Adipocyte (in vitro differentiated cells): Measurements from ENCODE around the gene POLDIP3.

ENCODE experiments used
- DNase-seq: peaks from one replicate; pipeline ENCODE4 v3.0.0-alpha.2; 2015; ENCODE audit warnings: low read depth
- H3K27me3 ChIP-seq: replicated peaks from 2 replicates; pipeline ENCODE4 v1.7.0; 2013; ENCODE audit warnings: mild to moderate bottlenecking, low read length, moderate library complexity; ENCODE audit not compliant: control insufficient read depth, insufficient read depth
- H3K36me3 ChIP-seq: 2 replicates; pipeline ENCODE4 v1.7.0; 2013; ENCODE audit warnings: low read length, mild to moderate bottlenecking, moderate library complexity; ENCODE audit not compliant: control insufficient read depth, insufficient read depth, severe bottlenecking
- H3K4me1 ChIP-seq: 2 replicates; pipeline ENCODE4 v1.7.0; 2013; ENCODE audit warnings: mild to moderate bottlenecking, low read length, moderate library complexity; ENCODE audit not compliant: control insufficient read depth, insufficient read depth
- H3K4me3 ChIP-seq: 2 replicates; pipeline ENCODE4 v1.7.0; 2013; ENCODE audit warnings: mild to moderate bottlenecking, low read length, moderate library complexity
- H3K9ac ChIP-seq: 2 replicates; pipeline ENCODE4 v1.7.0; 2013; ENCODE audit warnings: mild to moderate bottlenecking, low read length, moderate library complexity
- H3K9me3 ChIP-seq: 2 replicates; pipeline ENCODE4 v1.7.0; 2013; ENCODE audit warnings: mild to moderate bottlenecking, low read length, moderate library complexity; ENCODE audit not compliant: control insufficient read depth

The POLDIP3 gene

DNA sequence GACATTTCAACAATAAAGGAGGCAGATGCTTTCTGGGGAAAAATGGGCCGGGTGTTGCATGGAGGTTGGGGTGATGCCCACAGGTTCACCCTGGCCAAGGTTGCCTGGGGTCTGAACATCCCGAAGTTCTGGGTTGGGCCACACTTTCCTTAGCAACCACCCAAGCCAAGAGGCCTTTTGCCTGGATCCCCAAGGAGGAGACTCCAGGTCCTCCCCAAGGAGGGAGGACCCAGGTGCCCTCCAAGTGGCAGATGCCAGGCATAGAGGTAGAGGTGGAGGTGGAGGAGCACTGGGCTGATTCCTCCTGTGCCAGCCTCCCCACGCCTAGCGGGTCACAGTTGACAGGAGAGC is 33.3 kb upstream of the POLDIP3 start:
- no peaks in the 10 kb centered on the region for H3K36me3 ChIP-seq
- H3K4me1 ChIP-seq, result peaks cover 58% of the 10 kb centered on the region
- H3K9me3 ChIP-seq, result no peaks in the 10 kb centered on the region
- no peaks in the 10 kb centered on the region for H3K27me3 ChIP-seq
- H3K9ac ChIP-seq, result peak overlapping the region; percentile 97
- peak overlapping the region; percentile 90 for H3K4me3 ChIP-seq
- no peak for DNase-seq

DNA sequence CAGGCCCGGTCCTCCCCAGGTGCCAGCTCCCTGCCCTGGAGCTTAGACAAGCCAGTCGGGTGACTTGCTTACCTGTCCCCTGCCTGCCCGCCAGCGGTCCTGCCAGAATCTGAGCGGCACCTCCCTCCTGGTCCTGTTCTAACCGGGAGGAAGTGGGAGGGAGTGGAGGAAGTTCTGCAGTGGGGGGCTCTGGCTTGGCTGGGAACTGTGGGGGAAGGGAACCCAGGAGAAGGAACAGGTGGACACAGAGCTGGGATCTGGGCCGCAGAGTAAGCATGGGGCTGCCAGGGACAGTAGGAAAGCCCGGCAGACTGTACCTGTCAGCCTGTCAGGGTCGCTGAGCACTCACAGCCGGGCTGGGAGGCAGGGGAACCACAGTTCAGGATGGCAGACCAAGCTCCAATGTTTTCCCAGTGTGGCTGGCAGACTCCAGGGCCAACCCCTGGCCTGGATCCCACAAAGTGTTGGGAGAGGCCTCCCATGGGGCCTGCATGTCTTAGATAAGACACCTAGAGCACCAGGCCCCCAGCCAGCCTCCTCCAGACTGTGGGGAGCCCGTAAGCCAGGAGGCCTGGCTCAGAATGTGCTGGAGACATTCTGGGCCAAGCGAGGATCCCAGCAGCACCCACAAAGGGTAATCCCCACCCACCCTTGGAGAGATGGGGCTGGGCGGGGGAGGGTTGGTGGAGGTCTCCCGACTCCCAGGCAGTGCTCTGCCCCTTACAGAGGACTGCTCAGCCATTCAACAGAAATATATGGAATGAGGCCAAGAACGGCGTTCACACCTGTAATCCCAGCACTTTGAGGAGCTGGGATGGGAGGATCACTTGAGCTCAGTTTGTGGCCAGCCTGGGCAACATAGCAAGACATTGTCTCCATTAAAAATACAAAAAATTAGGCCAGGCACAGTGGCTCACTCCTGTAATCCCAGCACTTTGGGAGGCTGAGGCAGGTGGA is 32.2 kb upstream of the POLDIP3 start:
- DNase-seq, result no peak

DNA sequence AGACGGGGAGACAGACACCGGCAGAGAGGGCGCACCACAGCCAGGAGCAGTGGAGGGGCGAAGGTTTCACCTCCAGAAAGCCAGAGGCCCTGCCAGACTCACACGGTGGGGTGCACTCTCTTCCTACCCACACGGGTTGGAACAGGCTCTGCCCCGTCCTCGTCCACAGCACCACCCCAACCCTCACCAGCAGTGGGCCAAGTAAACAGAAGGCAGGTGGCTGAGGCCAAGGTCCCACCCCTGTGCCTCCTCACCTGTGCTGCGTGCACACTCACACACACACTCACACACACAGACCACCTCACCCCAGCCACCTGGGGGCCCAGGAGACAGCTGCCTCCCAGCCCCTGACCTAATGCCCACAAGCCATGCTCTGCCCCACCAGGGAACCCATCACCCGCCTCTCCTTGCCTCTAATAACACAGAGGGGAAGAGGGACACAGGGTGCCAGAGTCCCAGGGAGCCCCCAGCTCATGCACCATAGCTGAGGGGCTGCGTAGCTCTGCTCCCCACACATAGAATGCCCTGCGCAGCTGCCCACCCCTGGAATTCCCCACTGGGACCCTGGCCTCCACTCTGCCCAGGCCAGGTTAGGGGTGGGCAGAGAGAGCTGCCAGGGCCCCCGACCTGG is 31.4 kb upstream of the POLDIP3 start:
- peak overlapping the region; percentile 97 for H3K9ac ChIP-seq
- H3K4me1 ChIP-seq, result peaks cover 77% of the 10 kb centered on the region
- no peak for DNase-seq

More for the DNA sequence above, 32.2 kb upstream of the POLDIP3 start:
- no peaks in the 10 kb centered on the region for H3K9me3 ChIP-seq
- H3K4me3 ChIP-seq, result peak overlapping the region; percentile 90
- H3K27me3 ChIP-seq, result no peaks in the 10 kb centered on the region
- H3K4me1 ChIP-seq, result peaks cover 69% of the 10 kb centered on the region
- H3K36me3 ChIP-seq, result no peaks in the 10 kb centered on the region
- peak overlapping the region; percentile 97 for H3K9ac ChIP-seq

DNA sequence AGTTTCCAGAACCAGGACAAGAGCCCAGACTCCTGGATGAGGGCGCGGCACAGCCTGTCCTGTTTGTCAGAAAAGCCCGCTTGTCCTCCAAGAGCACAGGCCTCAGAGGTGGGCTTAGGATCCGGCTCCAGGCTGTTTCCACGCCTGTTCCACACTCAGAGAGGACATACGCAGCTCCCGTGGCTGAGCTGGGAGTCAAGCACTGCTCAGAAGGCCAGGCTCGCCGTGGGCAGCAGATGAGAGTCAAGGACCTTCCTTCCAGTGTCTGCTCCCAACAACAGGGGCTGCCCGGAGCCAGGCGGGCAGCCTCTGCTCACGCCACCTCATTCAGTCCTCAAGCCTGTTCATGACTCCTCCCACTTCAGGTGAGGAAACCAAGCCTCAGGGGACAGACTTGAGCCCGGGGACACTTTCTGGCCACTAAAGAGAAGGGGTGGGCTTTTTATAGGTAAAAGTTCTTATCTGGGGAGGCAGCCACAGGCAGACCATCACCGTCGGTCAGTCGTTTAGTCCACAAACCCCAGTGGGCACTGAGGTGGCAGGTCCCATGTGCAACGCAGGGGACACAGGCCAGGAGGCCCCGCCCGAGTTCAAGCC is 30.8 kb upstream of the POLDIP3 start:
- Histone ChIP-seq H3K9ac (peak overlapping the region; percentile 97), H3K36me3 (no peaks in the 10 kb centered on the region), H3K4me3 (peak overlapping the region; percentile 90), H3K4me1 (peaks cover 77% of the 10 kb centered on the region), H3K27me3 (no peaks in the 10 kb centered on the region), H3K9me3 (no peaks in the 10 kb centered on the region)
- DNase-seq, result no peak

More for the DNA sequence above, 31.4 kb upstream of the POLDIP3 start:
- Histone ChIP-seq H3K27me3 (no peaks in the 10 kb centered on the region), H3K4me3 (peak overlapping the region; percentile 90), H3K36me3 (no peaks in the 10 kb centered on the region), H3K9me3 (no peaks in the 10 kb centered on the region)

DNA sequence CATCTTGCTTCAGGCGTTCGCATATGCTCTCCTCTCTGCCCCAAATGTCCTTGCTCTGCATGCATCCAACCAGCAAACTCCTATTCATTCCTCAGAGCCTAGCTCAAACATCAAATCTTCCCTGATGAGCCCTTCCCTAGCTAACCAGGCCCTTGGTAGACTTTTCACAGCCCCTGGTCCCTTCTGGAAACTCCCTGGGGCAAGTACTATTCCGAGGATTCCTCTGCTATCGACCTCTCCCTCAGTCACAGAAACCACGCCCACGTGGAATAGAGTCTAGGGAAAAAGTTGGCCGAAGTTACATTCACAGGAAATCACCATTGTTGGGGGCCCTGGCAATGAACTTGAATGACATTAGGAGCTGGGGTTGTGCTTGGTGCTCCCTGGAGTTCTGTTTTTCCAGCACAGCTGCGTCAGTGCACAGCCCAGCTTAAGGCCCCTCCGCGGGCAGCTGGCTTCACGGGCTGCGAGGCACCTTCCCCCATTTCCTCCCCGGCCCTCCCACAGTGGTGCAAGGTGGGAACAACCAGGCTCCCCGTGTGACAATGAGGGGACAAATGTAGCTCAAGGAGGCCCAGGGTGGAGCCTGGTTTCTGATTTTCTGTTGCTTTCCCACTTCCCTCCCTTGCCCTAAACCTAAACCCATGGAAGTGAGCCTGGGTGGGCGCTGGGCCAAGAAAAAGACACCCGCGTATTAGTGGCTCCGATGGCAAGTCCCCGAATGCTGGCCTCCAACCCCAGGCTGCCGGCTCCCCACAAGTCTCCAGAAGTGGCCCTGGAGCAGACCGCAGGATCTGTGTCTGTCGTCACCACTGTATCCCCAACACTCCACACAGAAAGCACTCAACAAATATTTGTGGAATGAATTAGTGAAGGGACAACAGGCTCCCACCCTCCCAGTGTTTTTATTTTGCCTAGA is 30.0 kb upstream of the POLDIP3 start:
- Histone ChIP-seq H3K27me3 (no peaks in the 10 kb centered on the region), H3K9ac (peak overlapping the region; percentile 97), H3K4me1 (peaks cover 77% of the 10 kb centered on the region), H3K9me3 (no peaks in the 10 kb centered on the region), H3K36me3 (no peaks in the 10 kb centered on the region), H3K4me3 (peak overlapping the region; percentile 90)
- DNase-seq, result no peak

DNA sequence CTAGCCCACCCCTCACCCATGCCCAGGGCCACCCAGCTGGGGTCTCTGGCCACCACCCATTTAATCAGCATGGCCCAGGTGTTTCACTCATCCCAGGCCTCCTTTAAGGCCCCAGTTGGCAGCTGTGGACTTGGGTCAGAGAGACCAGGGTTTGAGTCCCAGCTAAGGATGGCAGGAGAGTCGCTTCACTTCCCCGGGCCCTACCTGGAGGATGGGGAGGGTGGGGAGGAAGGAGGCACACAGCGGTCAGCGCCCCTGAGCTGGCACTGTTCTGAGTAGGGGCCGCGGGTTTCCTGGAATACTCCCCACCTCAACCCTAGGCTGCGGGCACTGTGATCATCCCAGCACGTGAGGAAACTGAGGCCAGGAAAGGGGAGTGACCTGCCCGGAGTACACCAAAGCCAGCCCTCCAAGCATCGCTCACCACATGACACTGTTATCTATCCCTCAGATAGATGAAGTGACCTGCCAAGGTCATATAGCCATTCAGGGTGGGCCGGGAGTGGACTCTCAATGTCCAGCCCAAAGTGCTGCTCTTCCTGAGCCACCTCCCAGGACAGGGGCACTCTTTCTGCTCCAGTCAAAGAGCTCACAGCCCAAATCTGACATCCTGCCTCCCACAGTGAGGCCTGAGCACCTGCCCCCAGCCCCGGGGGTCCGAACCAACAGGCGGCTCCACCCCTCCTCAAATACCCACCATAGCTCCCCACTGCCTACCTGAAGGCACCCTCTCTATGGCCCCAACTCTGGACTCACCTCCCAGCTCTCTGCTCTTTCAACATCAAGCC is 29.1 kb upstream of the POLDIP3 start:
- peak overlapping the region; percentile 90 for H3K4me3 ChIP-seq
- no peaks in the 10 kb centered on the region for H3K9me3 ChIP-seq
- peaks cover 80% of the 10 kb centered on the region for H3K4me1 ChIP-seq
- H3K36me3 ChIP-seq, result no peaks in the 10 kb centered on the region
- no peak for DNase-seq
- peak overlapping the region; percentile 97 for H3K9ac ChIP-seq
- no peaks in the 10 kb centered on the region for H3K27me3 ChIP-seq

DNA sequence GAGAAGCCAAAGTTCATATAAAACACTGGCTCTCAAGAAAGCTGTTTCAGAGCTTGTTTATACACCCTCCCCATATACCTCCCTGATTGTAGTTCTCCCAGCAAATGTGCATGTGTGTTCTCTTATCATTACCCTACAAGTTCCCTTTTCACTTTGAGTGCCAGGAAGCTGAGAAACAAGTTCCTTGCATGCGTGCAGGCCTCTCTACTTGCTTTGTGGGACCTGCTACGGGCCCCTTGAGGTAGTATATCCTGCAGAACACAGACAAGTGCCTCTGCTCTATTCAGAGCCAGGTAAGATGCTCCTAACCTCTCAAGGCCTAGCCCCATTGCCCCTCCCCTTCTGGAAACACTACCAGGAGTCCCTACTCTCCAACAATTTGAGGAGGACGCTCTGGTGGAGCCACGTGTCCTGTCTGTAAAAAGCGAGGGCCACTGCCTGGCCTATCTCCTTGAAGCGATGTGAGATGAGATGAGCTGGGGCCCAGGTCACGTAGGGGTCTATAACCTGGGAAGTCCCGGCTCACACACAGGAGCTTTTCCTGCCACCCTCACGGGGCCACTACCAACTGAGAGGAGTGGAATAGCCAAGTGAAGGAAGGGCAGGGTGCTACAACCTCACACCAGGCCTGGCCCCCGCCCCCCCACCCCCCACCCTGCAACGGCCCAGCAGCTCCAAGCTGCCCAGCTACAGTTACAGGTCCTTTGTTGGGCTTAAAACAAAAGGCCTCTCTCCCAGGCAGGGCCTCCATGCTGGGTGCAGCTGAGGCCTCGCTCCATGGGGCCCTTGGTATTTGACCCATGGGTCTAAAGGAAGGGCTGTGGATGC is 28.3 kb upstream of the POLDIP3 start:
- H3K4me3 ChIP-seq, result peak overlapping the region; percentile 90
- no peaks in the 10 kb centered on the region for H3K36me3 ChIP-seq
- H3K27me3 ChIP-seq, result no peaks in the 10 kb centered on the region
- no peaks in the 10 kb centered on the region for H3K9me3 ChIP-seq
- DNase-seq, result no peak
- H3K9ac ChIP-seq, result peak overlapping the region; percentile 97
- H3K4me1 ChIP-seq, result peaks cover 76% of the 10 kb centered on the region

DNA sequence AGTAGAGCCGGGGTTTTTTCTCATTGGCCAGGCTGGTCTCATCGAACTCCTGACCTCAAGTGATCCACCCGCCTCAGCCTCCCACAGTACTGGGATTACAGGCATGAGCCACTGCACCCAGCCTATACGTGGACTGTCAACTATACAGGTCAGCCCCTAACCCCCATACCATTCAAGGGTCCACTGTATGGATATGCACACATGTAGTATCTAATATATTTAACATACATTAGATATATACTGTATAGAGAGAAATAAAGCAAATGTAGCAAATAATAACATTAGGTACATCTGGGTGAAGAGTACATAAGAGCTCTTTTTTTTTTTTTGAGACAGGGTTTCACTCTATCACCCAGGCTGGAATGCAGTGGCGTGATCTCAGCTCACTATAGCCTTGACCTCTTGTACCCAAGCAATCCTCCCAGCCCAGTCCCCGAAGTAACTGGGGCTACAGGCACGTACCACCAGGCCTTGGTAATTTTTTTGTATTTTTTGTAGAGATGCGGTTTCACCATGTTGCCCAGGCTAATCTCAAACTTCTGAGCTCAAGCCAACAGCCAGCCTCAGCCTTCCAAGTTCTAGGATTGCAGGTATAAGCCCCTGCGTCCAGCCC is 27.2 kb upstream of the POLDIP3 start:
- Histone ChIP-seq H3K4me1 (peaks cover 65% of the 10 kb centered on the region), H3K9me3 (no peaks in the 10 kb centered on the region), H3K4me3 (peak overlapping the region; percentile 27), H3K27me3 (no peaks in the 10 kb centered on the region), H3K36me3 (peaks cover 5% of the 10 kb centered on the region), H3K9ac (peak overlapping the region; percentile 51)
- DNase-seq, result no peak

DNA sequence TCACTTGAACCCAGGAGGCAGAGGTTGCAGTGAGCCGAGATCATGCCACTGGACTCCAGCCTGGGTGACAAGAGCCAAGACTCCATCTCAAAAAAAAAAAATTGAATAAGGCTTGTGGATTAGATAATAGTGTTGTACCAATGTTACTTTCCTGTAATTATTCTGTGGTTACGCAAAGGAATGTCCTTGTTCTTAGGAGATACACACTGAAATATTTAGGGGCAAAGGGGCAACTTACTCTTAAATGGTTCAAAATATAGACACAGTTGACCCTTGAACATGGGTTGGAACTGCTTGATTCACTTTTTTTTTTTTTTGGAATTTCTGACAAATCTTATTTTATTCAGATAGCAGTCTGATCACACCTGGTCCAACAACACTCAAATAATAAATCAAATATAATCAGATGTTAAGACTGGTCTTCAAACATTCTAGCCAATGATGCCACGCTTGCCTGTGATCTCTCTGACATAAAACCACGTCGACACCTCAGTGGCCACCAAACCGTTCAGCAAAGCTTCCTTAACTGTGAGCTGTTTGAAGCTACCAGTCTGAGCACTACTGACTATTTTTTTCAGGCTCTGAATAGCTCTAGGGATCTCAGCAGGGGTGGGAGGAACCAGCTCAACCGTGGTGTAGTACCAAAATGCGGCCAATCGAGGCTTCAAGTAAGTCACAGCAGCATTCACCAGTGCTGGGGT is 25.0 kb upstream of the POLDIP3 start:
- no peaks in the 10 kb centered on the region for H3K9me3 ChIP-seq
- peak overlapping the region; percentile 67 for H3K9ac ChIP-seq
- no peak for DNase-seq
- peaks cover 12% of the 10 kb centered on the region for H3K36me3 ChIP-seq
- H3K4me1 ChIP-seq, result peaks cover 57% of the 10 kb centered on the region
- no peaks in the 10 kb centered on the region for H3K27me3 ChIP-seq
- peak overlapping the region; percentile 31 for H3K4me3 ChIP-seq
